DLD1 (cell line): Measurements from ENCODE around the gene CCBE1.

ENCODE experiments used
- in situ Hi-C: cut with HindIII; loops from 2 replicates; pipeline ENCODE4 v1.10.0; 2017; ENCODE audit warnings: low sequenced_read_pairs

The CCBE1 gene

DNA sequence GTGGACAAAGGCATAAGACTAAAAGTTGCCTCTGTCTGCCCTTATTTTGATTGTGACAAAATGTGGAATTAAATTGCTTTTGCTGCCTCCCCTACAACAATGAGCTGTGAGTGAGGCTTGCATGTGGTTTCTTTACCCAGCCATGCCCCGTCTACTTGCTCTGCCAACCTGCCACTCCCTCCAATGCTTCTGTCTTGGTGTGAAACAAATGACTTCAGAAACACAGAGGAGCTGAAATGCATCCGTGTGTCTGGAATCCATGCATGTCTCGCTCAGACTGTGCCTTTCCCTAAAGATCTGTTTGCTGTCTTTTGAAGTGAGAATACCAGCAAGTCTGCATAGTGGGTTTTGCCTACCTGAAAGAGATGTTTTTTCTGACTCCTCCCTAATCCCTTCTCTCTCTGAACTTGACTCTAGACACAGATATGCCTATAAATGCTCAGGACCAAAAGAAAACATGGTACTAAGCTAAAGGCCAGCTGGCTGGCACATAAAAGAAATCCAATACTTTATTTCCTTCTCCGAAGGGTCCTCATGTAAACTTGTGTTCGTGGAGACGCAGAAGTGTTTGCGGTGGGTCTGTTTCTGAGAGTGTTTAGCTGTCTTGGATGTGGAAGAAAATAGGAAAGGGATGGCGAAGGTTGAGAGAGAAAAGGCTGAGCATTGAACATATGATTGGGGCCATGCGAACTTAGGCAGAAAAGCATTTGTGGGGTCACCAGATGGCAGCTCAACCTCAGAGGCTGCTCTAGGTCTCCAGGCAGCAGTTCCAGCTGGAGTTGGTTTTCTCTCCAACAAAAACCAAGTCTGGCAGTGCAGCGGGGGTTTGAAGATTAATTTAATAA lies 120.5 kb downstream of the CCBE1 start:
- in situ Hi-C loops: no loop called here

- in situ Hi-C loops: no loop called here
Observed at GRCh38 chr18:59575995-59576394, 121.2 kb downstream of the CCBE1 start.

DNA sequence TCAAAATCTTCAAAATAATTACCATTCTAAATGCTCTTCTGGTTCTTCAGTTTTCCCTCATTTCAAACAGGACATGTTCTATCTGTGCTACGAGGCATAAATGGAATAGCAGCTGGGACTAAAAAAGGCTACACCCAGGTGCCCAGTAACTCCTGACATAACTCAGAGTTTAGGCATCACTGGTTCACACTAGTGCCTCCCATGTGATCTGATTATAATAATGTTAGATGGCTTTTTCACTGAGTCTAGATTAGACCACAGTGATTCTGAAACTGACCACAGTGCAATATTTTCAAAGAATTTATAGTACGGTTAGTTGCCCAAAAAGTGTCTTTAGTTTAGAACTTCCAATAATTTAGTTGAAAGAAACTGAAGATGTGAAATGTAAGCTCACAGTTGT lies 123.3 kb downstream of the CCBE1 start:
- in situ Hi-C loops: no loop called here

GRCh38 chr18:59571902-59572301 lies 125.3 kb downstream of the CCBE1 start:
- in situ Hi-C loops: no loop called here

DNA sequence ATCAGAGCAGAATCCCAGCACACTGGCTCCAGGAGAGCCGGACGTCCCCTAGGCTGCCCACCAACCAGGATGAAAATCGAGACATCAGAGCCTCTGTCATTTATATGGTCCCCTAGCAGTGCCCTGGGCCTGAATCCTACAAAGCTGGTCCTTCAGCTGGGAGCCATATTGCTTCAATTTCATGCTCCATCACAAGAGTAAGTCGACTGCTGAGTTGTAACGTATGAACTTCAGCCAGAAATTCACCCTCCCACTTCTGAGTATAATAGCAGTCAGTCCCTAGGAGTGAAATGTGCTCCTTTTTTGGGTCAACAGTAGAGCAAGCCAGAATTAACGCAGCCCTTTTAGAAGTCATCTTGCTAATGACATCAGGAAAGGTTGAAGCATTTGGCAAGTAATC lies 126.4 kb downstream of the CCBE1 start:
- in situ Hi-C loops: no loop called here

DNA sequence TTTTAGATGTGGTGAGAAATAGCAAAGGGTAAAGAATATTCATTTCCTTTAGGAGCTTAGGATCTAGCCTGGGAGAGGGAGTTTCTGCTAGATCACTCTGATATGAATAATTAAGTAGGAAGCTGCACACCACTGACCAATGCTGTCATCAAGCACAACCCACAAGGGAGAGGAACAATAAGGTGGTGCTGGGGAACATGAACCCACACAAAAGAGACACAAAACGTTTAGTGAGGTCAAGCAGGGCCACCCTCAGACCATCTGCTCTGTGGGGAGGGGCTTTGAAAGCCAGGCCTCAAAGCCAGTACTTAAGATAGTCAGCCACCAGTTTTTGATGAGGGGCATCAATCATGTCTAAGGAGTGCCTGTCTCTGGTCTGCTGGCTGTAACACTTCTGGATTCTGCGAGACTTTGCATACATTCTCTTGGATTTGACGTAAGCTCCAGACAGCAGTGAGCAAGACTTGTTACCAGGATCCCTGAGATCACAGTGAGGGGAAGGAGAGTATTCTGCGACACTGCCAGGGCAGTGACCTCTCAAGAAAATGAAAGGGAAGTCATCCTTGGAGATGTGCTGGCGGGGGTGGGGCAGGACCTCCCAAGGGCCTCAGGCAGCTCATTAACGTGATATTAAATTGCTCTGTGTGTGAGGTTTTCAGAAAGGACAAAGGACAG lies 127.0 kb downstream of the CCBE1 start:
- in situ Hi-C loops: no loop called here

GRCh38 chr18:59569390-59569791 lies 127.8 kb downstream of the CCBE1 start:
- in situ Hi-C loops: no loop called here

DNA sequence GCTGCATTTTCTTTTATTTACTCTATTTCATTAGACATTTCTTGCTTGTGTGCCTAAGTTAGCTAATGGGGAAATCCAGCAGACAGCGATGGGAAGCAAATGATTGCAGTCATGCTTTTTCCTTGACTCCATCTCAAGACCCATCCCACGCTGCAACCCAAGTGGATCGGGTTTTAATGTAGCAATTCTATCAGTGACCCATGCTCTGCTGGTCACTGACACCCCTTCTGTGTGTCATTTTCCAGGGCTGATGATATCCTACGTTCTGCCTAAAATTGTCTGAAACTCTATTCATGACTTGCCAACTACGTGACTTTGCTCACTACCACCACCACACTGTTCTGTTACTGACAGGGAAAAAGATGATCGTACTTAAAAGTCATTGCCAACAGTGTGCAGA lies 129.8 kb downstream of the CCBE1 start:
- in situ Hi-C loops: no loop called here

DNA sequence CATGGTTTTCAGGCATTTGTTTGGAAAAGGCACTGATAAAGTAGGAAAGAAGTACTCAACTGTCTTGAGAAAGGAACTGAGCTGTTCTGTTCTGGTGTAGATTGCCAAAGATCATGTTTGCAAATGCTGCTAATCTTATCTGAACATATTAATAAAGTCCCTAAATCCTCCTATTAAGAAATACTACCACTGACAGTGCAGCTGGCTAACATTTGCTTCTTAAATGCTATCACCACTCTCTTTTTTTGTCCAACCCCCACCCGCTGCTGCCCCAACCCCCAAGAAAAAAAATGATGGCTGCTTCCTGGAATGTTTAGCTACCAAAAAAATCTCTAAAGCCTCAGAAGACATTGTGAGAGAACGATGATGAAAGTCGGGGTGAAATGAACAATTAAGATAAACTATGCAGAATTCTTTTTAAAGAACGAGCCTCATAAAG lies 130.7 kb downstream of the CCBE1 start:
- in situ Hi-C loops: no loop called here

DNA sequence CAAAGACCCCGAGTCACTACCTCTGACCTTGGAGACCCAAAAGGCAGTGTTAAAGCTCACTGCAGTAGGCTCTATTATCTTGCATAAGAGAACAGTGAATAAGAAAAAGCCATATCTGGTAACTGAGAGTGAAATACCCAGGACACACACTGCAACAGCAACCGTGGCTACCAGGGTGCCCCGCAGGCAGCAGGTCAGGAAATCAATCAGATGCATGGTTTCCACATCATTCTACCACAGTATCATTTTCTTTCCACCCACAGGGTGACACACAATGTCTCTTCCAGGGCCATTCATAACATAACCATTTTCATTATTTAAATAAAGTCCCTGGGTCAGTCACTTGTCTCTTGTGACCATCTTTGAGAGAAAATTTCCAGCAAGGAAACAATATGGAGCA lies 131.3 kb downstream of the CCBE1 start:
- in situ Hi-C loops: no loop called here

- in situ Hi-C loops: no loop called here
Observed at GRCh38 chr18:59564561-59564960, 132.7 kb downstream of the CCBE1 start.

- in situ Hi-C loops: no loop called here
Observed at GRCh38 chr18:59563176-59563785, 133.9 kb downstream of the CCBE1 start.

DNA sequence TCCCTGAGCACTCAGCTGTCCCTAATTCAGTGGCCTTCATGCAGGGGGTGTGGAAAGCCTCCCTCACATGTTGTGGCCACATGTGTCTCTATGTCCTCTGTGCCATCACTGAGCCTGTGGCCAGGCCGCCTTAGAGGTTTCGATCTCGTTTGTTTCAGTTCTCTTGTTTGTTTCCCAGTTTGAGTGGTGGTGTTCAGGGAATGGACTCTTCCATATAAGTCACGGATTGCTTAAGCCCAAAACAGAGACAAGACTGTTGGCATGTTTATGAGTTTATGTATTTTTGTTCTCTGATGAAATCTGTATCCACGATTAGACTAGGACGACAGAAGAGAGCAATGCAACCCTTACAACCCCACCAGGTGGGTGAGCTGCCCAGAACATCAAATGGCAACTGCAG lies 134.5 kb downstream of the CCBE1 start:
- in situ Hi-C loops: no loop called here

DNA sequence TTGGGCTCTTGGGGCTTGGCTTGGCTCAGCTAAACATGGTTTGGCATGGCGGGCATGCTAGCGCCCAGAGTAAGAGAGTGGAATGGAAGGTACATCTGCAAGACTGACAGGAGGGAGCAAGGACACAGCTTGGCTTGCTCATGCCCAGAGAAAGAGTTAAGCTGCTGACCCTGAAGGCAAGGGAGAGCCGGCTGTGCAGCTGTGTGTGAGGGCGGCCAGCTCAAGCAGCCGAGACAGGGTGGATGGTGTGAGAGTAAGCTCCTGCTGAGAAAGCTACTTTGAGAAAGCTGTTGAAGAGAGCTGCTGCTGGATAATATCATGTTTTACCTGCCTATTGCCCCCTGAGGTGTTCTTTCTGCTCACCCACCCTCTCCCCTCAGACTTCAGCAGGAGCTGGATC lies 135.6 kb downstream of the CCBE1 start:
- in situ Hi-C loops: no loop called here

DNA sequence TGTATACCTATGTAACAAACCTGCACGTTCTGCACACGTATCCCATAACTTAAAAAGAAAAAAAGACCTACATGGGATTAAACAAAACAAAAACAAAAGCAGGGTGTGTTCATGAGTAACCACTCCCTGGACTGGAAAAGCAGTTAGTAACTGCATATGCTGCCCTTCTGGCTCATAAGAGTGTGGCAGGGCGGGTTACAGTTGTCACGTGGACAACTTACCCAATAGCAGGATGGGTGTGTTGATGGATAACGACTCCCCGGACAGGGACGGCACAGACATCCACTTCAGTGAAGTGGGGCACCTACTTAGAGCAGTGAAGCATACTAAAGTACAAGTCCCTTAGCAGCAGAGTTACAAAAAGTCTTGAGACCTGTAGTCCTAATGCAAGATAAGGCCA lies 136.7 kb downstream of the CCBE1 start:
- in situ Hi-C loops: no loop called here

GRCh38 chr18:59559528-59559927 lies 137.7 kb downstream of the CCBE1 start:
- in situ Hi-C loops: no loop called here

DNA sequence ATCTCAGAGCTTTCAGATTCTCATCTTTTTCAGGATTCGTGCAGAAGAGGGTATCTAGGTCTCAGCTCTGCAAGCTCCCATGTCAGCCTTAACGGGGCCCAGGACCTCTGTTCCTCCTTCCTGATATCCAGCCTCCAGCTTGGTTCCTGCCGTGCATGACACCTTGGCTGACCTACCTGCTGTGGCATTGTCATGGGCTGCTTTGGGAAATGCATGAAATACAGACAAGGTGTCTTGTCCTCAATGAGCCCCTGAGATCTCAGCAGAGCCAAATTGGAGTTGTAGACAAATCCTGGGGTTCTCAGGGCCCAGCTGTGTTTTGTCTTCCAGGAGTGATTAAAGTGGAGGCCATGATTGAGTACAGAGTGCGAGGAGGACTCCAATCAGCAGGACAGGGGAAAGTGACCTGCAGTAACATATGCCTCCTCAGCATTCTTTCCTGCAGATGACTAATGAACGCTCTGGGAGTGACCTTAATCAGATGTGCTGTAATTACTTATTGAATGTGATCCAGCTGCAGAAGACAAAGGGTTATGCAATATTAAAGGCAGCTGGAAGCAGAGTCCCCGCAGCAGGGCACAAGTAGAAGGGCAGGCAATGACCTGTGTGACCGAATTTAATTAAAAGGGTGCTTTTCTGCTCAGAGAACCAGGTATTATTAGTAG lies 141.1 kb downstream of the CCBE1 start:
- in situ Hi-C loops: no loop called here

DNA sequence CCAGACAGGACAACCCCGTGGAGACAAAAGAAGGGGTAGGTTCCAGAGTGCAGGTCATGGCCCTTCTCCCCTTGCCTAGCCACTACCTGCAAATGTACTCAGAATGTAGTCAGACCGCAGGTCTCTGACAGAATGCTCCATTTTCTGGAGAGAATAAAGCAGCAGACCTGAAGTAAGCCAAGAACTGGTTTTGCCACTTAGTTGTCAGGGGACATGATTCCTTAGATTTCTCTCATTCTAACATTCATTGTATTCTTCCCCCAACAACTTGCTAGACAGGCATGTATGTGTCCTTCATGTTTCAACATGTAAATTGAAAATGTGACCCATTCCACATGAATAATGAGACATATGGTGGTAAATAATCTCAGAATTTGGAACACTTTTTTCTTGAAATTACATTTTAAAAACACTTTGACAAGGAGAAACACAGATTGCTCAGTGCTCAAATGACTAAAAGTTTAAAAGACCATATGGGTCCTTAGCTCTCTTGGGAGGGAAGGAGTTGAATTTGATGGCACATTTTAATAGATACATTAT lies 142.4 kb downstream of the CCBE1 start:
- in situ Hi-C loops: no loop called here

DNA sequence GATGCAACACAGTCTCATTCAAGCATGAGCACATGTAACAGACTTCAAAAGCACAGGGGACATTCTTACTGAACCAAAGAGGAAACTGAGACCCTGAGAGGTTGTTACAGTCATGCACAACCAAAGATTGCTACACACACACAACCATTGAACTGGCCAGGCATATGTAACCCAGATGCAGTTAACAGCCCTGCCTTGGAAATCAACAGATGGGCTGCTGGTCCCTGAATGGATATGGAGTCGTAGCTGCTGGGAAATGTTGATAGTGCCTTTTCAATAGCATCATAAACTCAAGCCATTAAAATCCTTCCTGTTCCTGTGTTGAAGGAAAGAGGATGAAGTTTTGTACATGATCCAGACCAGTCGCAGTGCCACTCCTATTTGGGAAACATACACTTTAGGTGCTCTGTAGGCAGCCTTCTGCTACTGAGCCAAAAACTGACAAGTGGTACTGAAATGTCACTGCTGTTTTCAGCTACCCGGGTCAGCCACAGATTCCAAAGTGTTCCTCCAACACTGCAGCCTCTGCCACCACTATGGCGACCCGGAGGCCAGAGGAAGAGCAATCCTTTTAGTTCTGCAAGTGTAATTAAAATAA lies 143.9 kb downstream of the CCBE1 start:
- in situ Hi-C loops: no loop called here

GRCh38 chr18:59551902-59552635 lies 145.2 kb downstream of the CCBE1 start:
- in situ Hi-C loops: no loop called here
